ENCODE results near the gene GPR132.
"Not testable (repeated sequence)": the region's sequence is repeated elsewhere in the genome, so short reads cannot be mapped to it uniquely, and the experiment has no call there.

The GPR132 gene

GRCh38 chr14:105059035-105059924, 6.0 kb downstream of the GPR132 start:
- DNase-seq = peak; percentile 57

- no peak for DNase-seq
Measured at GRCh38 chr14:105058521-105059034, 6.7 kb downstream of the GPR132 start.

- no peak for DNase-seq
Measured at GRCh38 chr14:105056303-105056831, 8.9 kb downstream of the GPR132 start.

GRCh38 chr14:105055736-105056302, 9.4 kb downstream of the GPR132 start:
- DNase-seq = no peak

- no peak for DNase-seq
Measured at GRCh38 chr14:105055334-105055733, 9.9 kb downstream of the GPR132 start.

- no peak for DNase-seq
Measured at GRCh38 chr14:105053996-105054395, 11.2 kb downstream of the GPR132 start.

- no peak for DNase-seq
Measured at GRCh38 chr14:105053421-105053820, 11.8 kb downstream of the GPR132 start.

GRCh38 chr14:105052110-105052458, 13.1 kb downstream of the GPR132 start:
- DNase-seq = no peak

GRCh38 chr14:105051182-105052109, 13.8 kb downstream of the GPR132 start:
- no peak for DNase-seq

- no peak for DNase-seq
Measured at GRCh38 chr14:105050551-105050897, 14.7 kb downstream of the GPR132 start.

GRCh38 chr14:105049753-105050550, 15.3 kb downstream of the GPR132 start:
- DNase-seq = no peak

GRCh38 chr14:105047283-105048016, 17.8 kb downstream of the GPR132 start:
- no peak for DNase-seq

- DNase-seq = no peak
Measured at GRCh38 chr14:105046891-105047282, 18.3 kb downstream of the GPR132 start.

- DNase-seq = peak; percentile 94
Measured at GRCh38 chr14:105045710-105046326, 19.4 kb downstream of the GPR132 start.

GRCh38 chr14:105043641-105044040, 21.6 kb downstream of the GPR132 start:
- DNase-seq = no peak

- DNase-seq = no peak
Measured at GRCh38 chr14:105042813-105043212, 22.4 kb downstream of the GPR132 start.

- no peak for DNase-seq
Measured at GRCh38 chr14:105041841-105042765, 23.1 kb downstream of the GPR132 start.

- no peak for DNase-seq
Measured at GRCh38 chr14:105039458-105040205, 25.6 kb downstream of the GPR132 start.

GRCh38 chr14:105035616-105036015, 29.6 kb downstream of the GPR132 start:
- DNase-seq = not testable (repeated sequence)
